Activated T-cell treated with anti-CD3 and anti-CD28 coated beads, Interleukin-2, amount 50 U/mL, for 4 hours (primary cell): ENCODE data around the gene C19orf47. TPM values are rescaled to one million over a fixed set of nuclear protein-coding genes. Genes with fewer than 3 reads are reported as not detected.

ENCODE experiments used
- ATAC-seq, 2 donors: fragments of 200-7000 bp; cut with Tn5 transposase; one replicate each; pipeline ENCODE4 v1.10.0; 2021
- DNase-seq: peaks from one replicate; pipeline ENCODE4 v3.0.0-alpha.2; 2020
- H3K27me3 Mint-ChIP-seq: one replicate; pipeline ENCODE4 v1.8.0; 2021; ENCODE audit warnings: low read depth, mixed read lengths
- H3K36me3 Mint-ChIP-seq: one replicate; pipeline ENCODE4 v1.8.0; 2022; ENCODE audit warnings: mixed read lengths; ENCODE audit not compliant: insufficient read depth
- H3K4me1 Mint-ChIP-seq: one replicate; pipeline ENCODE4 v1.8.0; 2021; ENCODE audit warnings: low read depth, mixed read lengths
- H3K4me3 Mint-ChIP-seq: one replicate; pipeline ENCODE4 v1.8.0; 2021; ENCODE audit warnings: mild to moderate bottlenecking, moderate library complexity, mixed read lengths
- H3K9me3 Mint-ChIP-seq: one replicate; pipeline ENCODE4 v1.8.0; 2021; ENCODE audit warnings: mixed read lengths
- total RNA-seq, 3 donors: library from RNA; stranded (reverse); gene quantifications; one replicate each; pipeline ENCODE4 v1.2.1, GENCODE V29; 2021

The C19orf47 gene
- total RNA-seq, 3 donors from 2014 or later: 27.2 to 31.5 (median 31.3) TPM

GRCh38 chr19:40302224-40303011 lies 45.8 kb downstream of the C19orf47 start:
- Mint-ChIP-seq H3K4me1 (peaks cover 1% of the 10 kb centered on the region), H3K9me3 (no peaks in the 10 kb centered on the region), H3K4me3 (no peak overlapping the region), H3K27me3 (no peaks in the 10 kb centered on the region), H3K36me3 (no peaks in the 10 kb centered on the region)
- DNase-seq (no peak), ATAC-seq (no peak)

- no peak overlapping the region for H3K4me3 Mint-ChIP-seq
- no peak for DNase-seq
These were observed 47.5 kb downstream of the C19orf47 start for GRCh38 chr19:40300668-40301067.

GRCh38 chr19:40298026-40298425 lies 50.2 kb downstream of the C19orf47 start:
- H3K9me3 Mint-ChIP-seq: no peaks in the 10 kb centered on the region
- DNase-seq (no peak), ATAC-seq (no peak)
- H3K27me3 Mint-ChIP-seq: no peaks in the 10 kb centered on the region
- H3K4me1 Mint-ChIP-seq: no peaks in the 10 kb centered on the region
- no peaks in the 10 kb centered on the region for H3K36me3 Mint-ChIP-seq
- no peak overlapping the region for H3K4me3 Mint-ChIP-seq

More at GRCh38 chr19:40300668-40301067, 47.5 kb downstream of the C19orf47 start:
- Mint-ChIP-seq H3K9me3 (no peaks in the 10 kb centered on the region), H3K36me3 (no peaks in the 10 kb centered on the region), H3K27me3 (no peaks in the 10 kb centered on the region), H3K4me1 (peaks cover 1% of the 10 kb centered on the region)
- ATAC-seq: no peak

- DNase-seq (no peak), ATAC-seq (no peak)
- no peaks in the 10 kb centered on the region for H3K27me3 Mint-ChIP-seq
- H3K4me3 Mint-ChIP-seq: no peak overlapping the region
- no peaks in the 10 kb centered on the region for H3K36me3 Mint-ChIP-seq
- H3K4me1 Mint-ChIP-seq: no peaks in the 10 kb centered on the region
- no peaks in the 10 kb centered on the region for H3K9me3 Mint-ChIP-seq
These were observed 53.6 kb downstream of the C19orf47 start for GRCh38 chr19:40294560-40294959.

GRCh38 chr19:40286971-40287421 lies 61.2 kb downstream of the C19orf47 start:
- no peaks in the 10 kb centered on the region for H3K36me3 Mint-ChIP-seq
- no peaks in the 10 kb centered on the region for H3K27me3 Mint-ChIP-seq
- peaks cover 29% of the 10 kb centered on the region for H3K4me1 Mint-ChIP-seq
- ATAC-seq: no peak
- DNase-seq: no peak
- H3K4me3 Mint-ChIP-seq: peak overlapping the region; percentile 1
- no peaks in the 10 kb centered on the region for H3K9me3 Mint-ChIP-seq

GRCh38 chr19:40286235-40286970 lies 61.8 kb downstream of the C19orf47 start:
- Mint-ChIP-seq H3K4me3 (peak overlapping the region; percentile 81), H3K9me3 (no peaks in the 10 kb centered on the region), H3K36me3 (no peaks in the 10 kb centered on the region), H3K27me3 (no peaks in the 10 kb centered on the region), H3K4me1 (peaks cover 35% of the 10 kb centered on the region)
- ATAC-seq: no peak
- DNase-seq: no peak

- H3K36me3 Mint-ChIP-seq: no peaks in the 10 kb centered on the region
- no peaks in the 10 kb centered on the region for H3K27me3 Mint-ChIP-seq
- H3K4me1 Mint-ChIP-seq: peaks cover 43% of the 10 kb centered on the region
- no peaks in the 10 kb centered on the region for H3K9me3 Mint-ChIP-seq
- peak overlapping the region; percentile 81 for H3K4me3 Mint-ChIP-seq
- peak; percentile 84 to 87 for ATAC-seq
- DNase-seq: peak; percentile 96
These were observed 62.6 kb downstream of the C19orf47 start for GRCh38 chr19:40285353-40286234.

GRCh38 chr19:40284501-40285352 lies 63.5 kb downstream of the C19orf47 start, which contains the start of gene AKT2:
Gene AKT2 (minus strand): TSS chr19:40285345. CDS start chr19:40265267, 20,078 bp downstream.
- Mint-ChIP-seq H3K27me3 (no peaks in the 10 kb centered on the region), H3K4me1 (peaks cover 51% of the 10 kb centered on the region), H3K36me3 (no peaks in the 10 kb centered on the region), H3K4me3 (peak within 1 kb of the TSS; percentile 94), H3K9me3 (no peaks in the 10 kb centered on the region)
- ATAC-seq (peak; percentile 55 to 58), DNase-seq (peak; percentile 73)

GRCh38 chr19:40284251-40284500 lies 64.0 kb downstream of the C19orf47 start:
- Mint-ChIP-seq H3K36me3 (no peaks in the 10 kb centered on the region), H3K9me3 (no peaks in the 10 kb centered on the region), H3K4me3 (peak overlapping the region; percentile 94), H3K4me1 (peaks cover 52% of the 10 kb centered on the region), H3K27me3 (no peaks in the 10 kb centered on the region)
- no peak for DNase-seq
- no peak for ATAC-seq

GRCh38 chr19:40283414-40284250 lies 64.6 kb downstream of the C19orf47 start:
- Mint-ChIP-seq H3K27me3 (no peaks in the 10 kb centered on the region), H3K36me3 (no peaks in the 10 kb centered on the region), H3K4me1 (peaks cover 54% of the 10 kb centered on the region)

GRCh38 chr19:40282920-40283319 lies 65.3 kb downstream of the C19orf47 start:
- H3K36me3 Mint-ChIP-seq: no peaks in the 10 kb centered on the region
- no peak for ATAC-seq
- peak overlapping the region; percentile 94 for H3K4me3 Mint-ChIP-seq
- no peaks in the 10 kb centered on the region for H3K9me3 Mint-ChIP-seq
- no peaks in the 10 kb centered on the region for H3K27me3 Mint-ChIP-seq
- peaks cover 61% of the 10 kb centered on the region for H3K4me1 Mint-ChIP-seq
- DNase-seq: no peak

More at GRCh38 chr19:40283414-40284250, 64.6 kb downstream of the C19orf47 start:
- no peak for ATAC-seq
- no peak for DNase-seq
- peak overlapping the region; percentile 94 for H3K4me3 Mint-ChIP-seq
- H3K9me3 Mint-ChIP-seq: no peaks in the 10 kb centered on the region

GRCh38 chr19:40282209-40282580 lies 66.0 kb downstream of the C19orf47 start:
- H3K4me3 Mint-ChIP-seq: no peak overlapping the region
- H3K36me3 Mint-ChIP-seq: no peaks in the 10 kb centered on the region
- no peaks in the 10 kb centered on the region for H3K9me3 Mint-ChIP-seq

More at GRCh38 chr19:40282209-40282580, 66.0 kb downstream of the C19orf47 start:
- ATAC-seq (no peak), DNase-seq (no peak)
- peaks cover 68% of the 10 kb centered on the region for H3K4me1 Mint-ChIP-seq
- H3K27me3 Mint-ChIP-seq: no peaks in the 10 kb centered on the region
